Tibial artery (tissue), 4 donors: Measurements from ENCODE around the gene ZCCHC4.

Source experiments
- DNase-seq, 2 donors: peaks; one replicate each; pipeline ENCODE4 v3.0.0-alpha.2; 2019
- H3K27ac ChIP-seq, 2 donors: fragments of 200-600 bp; sonication (generic) in 1 of 2; 1 replicate in 1 of 2; 2 replicates in 1 of 2; pipeline ENCODE4 v1.5.1; 2018 to 2019; ENCODE audit warnings: mild to moderate bottlenecking in 1 of 2
- H3K27me3 ChIP-seq, 2 donors: fragments of 200-600 bp; sonication (generic) in 1 of 2; one replicate each; pipeline versions ENCODE4 v1.5.1 to v1.6.0; 2016 to 2019
- H3K36me3 ChIP-seq, 3 donors: fragments of 200-600 bp; sonication (generic) in 2 of 3; one replicate each; pipeline ENCODE4 v1.5.1; 2016 to 2019; ENCODE audit warnings: mild to moderate bottlenecking in 2 of 3
- H3K4me1 ChIP-seq, 4 donors: fragments of 200-600 bp; sonication (generic) in 2 of 4; 1 replicate in 3 of 4; 2 replicates in 1 of 4; pipeline ENCODE4 v1.5.1; 2016 to 2019
- H3K4me3 ChIP-seq, 2 donors: fragments of 200-600 bp; sonication (generic) in 1 of 2; 1 replicate in 1 of 2; 2 replicates in 1 of 2; pipeline ENCODE4 v1.5.1; 2018 to 2019; ENCODE audit warnings: mild to moderate bottlenecking in 2 of 2
- H3K9me3 ChIP-seq, 3 donors: fragments of 200-600 bp; sonication (generic) in 1 of 3; one replicate each; pipeline ENCODE4 v1.5.1; 2016 to 2019
- intact Hi-C: fragments of 100-400 bp; cut with DNase I; formaldehyde crosslinking; loops from one replicate; pipeline ENCODE4 v1.15.0; 2023; ENCODE audit warnings: low total_unique reads
- TF ChIP-seq, protein P1 (sequence below), 2 experiments: fragments of 200-600 bp in 1 of 2; fragments of 450-650 bp in 1 of 2; IDR thresholded peaks; one replicate each; pipeline ENCODE4 v1.5.1; 2017 to 2019; ENCODE audit warnings: antibody characterized with exemption in 2 of 2, mild to moderate bottlenecking in 1 of 2, moderate library complexity in 1 of 2

Gene ZCCHC4

DNA sequence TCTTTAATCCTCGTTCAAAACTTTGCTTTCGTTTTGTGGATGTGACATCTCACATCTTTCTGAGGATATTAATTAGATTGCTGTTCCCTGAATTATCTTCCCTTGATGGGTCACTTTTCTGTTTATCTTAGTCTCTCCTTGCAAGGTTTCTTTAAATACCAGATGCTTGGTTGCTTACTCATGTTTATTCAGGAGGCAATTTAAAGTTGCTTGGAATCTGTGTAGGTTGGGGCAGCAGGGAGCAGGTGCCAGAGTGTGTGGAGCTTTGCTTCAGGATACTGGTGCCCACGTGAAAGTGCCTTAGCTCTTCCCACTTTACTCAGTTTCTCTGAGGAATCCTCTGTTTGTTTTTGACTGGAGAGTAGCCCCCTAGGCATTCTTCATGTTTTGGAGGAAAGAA lies 88.5 kb downstream of the ZCCHC4 start:
- DNase-seq = no peak
- H3K27ac ChIP-seq = no peak overlapping the region
- intact Hi-C loops = no loop called here
- TF ChIP-seq, protein P1, sequence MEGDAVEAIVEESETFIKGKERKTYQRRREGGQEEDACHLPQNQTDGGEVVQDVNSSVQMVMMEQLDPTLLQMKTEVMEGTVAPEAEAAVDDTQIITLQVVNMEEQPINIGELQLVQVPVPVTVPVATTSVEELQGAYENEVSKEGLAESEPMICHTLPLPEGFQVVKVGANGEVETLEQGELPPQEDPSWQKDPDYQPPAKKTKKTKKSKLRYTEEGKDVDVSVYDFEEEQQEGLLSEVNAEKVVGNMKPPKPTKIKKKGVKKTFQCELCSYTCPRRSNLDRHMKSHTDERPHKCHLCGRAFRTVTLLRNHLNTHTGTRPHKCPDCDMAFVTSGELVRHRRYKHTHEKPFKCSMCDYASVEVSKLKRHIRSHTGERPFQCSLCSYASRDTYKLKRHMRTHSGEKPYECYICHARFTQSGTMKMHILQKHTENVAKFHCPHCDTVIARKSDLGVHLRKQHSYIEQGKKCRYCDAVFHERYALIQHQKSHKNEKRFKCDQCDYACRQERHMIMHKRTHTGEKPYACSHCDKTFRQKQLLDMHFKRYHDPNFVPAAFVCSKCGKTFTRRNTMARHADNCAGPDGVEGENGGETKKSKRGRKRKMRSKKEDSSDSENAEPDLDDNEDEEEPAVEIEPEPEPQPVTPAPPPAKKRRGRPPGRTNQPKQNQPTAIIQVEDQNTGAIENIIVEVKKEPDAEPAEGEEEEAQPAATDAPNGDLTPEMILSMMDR (IDR thresholded peaks at IDR 0.05) = no peak
- no peaks in the 10 kb centered on the region for H3K4me1 ChIP-seq
- peaks cover 0 to 5% (median 0%) of the 10 kb centered on the region in 3 donors for H3K9me3 ChIP-seq
- H3K36me3 ChIP-seq = peaks cover 86 to 91% (median 90%) of the 10 kb centered on the region in 3 donors
- H3K27me3 ChIP-seq = no peaks in the 10 kb centered on the region
- no peak overlapping the region for H3K4me3 ChIP-seq

DNA sequence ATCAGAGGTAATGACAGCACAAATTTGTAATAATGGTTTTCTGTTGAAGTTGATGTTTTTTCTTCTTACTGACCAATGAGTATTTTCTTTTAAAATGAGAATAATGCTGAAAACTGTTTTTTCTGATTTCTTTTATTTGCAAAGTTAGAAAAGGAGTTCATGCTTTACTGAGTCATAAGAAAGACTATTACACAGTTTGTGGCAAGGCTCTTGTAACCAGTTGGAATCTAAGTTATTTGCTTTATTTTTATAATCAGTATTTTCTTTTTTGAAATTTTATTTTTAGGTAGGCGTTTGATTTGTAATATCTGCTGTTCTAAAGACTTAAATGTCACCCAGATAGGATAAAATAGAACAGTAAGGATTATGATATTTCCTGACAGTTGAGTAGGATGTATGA lies 89.9 kb downstream of the ZCCHC4 start:
- intact Hi-C loops = no loop called here
- TF ChIP-seq, protein P1 (IDR thresholded peaks at IDR 0.05) = no peak
- Histone ChIP-seq H3K4me3 (no peak overlapping the region), H3K27ac (no peak overlapping the region), H3K9me3 (no peaks in the 10 kb centered on the region), H3K27me3 (no peaks in the 10 kb centered on the region), H3K4me1 (no peaks in the 10 kb centered on the region), H3K36me3 (peaks cover 84 to 91% (median 88%) of the 10 kb centered on the region in 3 donors)
- DNase-seq = no peak

DNA sequence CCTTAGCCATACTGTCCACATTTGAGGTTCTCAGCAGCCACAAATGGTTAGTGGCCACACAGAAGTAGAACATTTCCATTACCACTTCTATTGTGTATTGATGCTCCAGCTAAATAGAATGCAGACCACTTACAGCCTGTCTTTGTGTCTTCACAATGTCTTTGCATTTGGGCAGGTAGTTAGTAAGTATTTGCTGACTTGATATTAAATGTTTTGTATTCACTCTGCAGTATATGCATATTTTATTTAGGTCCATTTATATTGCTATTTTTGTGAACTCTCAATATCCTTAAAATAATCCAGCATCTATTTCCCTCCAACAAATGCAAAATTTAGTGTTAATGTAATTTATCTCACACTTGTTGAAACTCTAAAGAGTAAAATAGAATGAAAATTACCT lies 91.1 kb downstream of the ZCCHC4 start:
- H3K9me3 ChIP-seq = no peaks in the 10 kb centered on the region
- peaks cover 86 to 92% (median 90%) of the 10 kb centered on the region in 3 donors for H3K36me3 ChIP-seq
- no peaks in the 10 kb centered on the region for H3K4me1 ChIP-seq
- no peak for DNase-seq
- intact Hi-C loops = no loop called here
- TF ChIP-seq, protein P1 (IDR thresholded peaks at IDR 0.05) = no peak
- no peak overlapping the region for H3K4me3 ChIP-seq
- H3K27ac ChIP-seq = no peak overlapping the region
- no peaks in the 10 kb centered on the region for H3K27me3 ChIP-seq

DNA sequence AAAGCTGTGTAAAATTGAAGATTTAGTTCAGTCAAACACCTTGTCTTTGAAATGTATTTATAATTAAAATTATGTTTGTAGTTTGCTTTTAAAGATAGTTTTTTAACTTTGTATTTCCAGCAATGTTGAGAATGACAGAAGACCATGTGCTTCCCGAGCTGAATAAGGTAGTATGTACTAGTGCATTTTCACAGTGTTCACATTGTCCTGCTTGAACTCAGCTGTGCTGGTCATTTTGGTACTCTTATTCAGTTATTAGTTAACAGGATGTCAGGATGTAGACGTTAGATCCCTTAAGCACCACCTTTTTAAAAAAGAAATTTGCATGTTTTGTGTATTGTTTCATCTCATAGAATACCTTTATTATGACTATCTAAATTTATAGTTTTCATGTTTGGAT lies 92.9 kb downstream of the ZCCHC4 start:
- no peaks in the 10 kb centered on the region for H3K27me3 ChIP-seq
- H3K9me3 ChIP-seq = no peaks in the 10 kb centered on the region
- DNase-seq = no peak
- intact Hi-C loops = no loop called here
- no peak overlapping the region for H3K27ac ChIP-seq
- TF ChIP-seq, protein P1 (IDR thresholded peaks at IDR 0.05) = no peak
- peaks cover 91 to 93% (median 92%) of the 10 kb centered on the region in 3 donors for H3K36me3 ChIP-seq
- H3K4me1 ChIP-seq = no peaks in the 10 kb centered on the region
- H3K4me3 ChIP-seq = no peak overlapping the region

DNA sequence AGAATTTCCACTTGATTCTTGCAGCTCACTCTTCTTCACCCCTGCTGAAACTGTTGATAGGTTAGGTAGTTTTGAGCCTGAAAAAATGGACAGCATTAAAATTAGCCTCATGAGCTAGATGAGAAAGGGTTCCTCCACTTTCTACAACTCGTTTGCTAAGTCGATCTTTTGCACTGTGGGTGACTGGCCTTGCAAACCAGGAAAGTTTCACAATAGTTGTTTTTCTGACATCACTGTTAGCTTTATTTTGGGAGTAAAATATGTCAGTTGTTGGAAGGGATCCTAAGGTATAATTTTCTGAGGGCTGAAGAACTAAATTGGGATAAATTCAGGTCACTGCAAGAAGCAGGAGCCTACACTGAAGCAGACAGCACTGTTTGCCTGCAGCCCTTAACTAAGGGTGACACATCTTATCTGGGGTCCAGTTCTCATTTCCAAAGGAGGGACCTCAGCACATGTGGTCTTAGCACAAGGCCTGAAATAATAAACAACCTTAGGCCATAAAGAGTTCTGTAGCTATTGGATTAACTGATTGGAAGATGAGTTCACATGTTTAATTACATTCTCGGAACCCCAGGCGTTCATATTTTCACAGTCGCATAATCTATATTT lies 93.6 kb downstream of the ZCCHC4 start:
- Histone ChIP-seq H3K27ac (no peak overlapping the region), H3K36me3 (peaks cover 94 to 97% (median 95%) of the 10 kb centered on the region in 3 donors), H3K27me3 (no peaks in the 10 kb centered on the region), H3K4me1 (no peaks in the 10 kb centered on the region), H3K9me3 (no peaks in the 10 kb centered on the region), H3K4me3 (no peak overlapping the region)
- TF ChIP-seq, protein P1 (IDR thresholded peaks at IDR 0.05) = no peak
- DNase-seq = no peak
- intact Hi-C loops = no loop called here
